ENCODE results near the gene CHRM5.
"Not testable (repeated sequence)": the region's sequence is repeated elsewhere in the genome, so short reads cannot be mapped to it uniquely, and the experiment has no call there.

CHRM5 gene

DNA sequence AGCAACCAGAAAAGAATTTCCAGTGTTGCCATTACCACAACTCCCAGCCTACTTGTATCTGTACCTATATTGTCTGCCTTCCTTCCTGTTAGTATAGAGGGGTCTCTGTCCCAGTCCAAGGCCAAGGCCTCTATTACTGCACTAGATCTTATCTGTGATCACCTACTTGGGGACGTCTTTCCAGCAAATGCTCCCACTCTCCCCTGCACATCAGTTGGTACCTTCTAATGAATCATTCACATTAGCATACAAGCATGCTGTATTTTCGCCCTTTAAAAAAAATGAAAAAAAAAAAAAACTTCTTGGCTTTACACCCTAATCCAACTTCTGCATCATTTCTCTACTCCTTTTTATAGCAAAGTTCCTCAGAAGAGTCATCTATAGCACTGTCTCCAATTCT lies 75.5 kb downstream of the CHRM5 start:
- DNase-seq, result no peak

DNA sequence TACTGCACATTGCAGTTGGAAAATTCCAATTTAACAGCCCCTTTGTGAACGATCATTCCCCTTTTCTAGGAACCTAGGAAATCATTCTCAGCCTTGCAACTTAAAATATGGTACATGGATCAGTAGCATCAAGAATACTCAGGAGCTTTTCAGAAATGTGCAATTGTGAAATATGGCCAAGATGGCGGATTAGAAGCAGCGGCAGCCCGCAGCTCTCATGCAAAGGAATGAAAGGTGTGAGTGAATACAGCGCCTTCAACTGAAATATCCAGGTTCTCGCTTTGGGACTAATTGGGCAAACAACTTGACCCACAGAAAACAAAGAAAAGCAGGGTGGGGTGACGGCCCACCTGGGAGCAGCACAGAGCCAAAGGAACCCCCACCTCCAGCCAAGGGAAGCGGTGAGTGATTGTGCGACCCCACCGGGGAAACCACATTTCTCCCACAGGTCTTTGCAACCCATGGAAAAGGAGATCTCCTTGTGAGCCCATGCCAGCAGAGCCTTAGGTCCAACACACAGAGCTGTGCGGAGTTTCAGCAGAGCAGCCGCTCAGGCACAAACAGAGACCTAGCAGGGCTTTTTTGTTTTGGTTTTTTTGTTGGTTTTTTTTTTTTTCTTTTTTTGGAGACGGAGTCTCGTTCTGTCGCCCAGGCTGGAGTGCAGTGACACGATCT lies 78.3 kb downstream of the CHRM5 start:
- no peak for DNase-seq

DNA sequence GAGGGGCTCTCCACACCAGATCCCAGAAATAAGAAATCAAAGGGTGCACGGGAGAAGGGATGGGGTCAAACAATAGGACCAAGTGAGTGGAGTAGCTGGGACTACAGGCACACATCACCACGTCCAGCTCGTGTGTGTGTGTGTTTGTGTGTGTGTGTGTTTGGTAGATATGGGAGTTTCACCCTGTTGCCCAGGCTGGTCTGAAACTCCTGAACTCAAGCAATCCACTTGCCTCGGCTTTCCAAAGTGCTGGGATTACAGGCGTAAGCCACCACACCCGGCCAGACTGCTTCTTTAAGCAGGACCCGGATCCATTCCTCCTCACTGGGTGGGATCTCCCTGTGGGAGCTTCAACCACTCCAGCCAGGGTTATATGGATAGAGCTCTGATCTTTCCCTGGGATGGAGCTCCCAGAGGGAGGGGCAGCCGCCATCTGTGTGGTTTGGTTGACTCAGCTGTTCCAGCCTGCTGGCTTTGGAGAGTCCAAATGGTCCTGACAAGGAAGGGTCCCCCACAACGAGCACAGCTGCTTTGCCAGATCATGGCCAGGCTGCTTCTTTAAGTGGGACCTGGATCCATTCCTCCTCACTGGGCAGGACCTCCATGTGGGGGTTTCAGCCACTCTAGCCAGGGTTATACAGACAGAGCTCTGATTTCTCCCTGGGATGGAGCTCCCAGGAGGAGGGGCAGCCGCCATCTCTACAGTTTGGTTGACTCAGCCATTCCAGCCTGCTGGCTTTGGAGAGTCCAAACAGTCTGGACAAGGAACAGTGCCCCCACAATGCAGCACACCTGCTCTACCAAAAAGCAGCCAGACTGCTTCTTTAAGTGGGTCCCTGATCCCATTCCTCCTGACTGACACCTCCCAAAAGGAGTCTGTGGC lies 79.8 kb downstream of the CHRM5 start:
- DNase-seq, result no peak

DNA sequence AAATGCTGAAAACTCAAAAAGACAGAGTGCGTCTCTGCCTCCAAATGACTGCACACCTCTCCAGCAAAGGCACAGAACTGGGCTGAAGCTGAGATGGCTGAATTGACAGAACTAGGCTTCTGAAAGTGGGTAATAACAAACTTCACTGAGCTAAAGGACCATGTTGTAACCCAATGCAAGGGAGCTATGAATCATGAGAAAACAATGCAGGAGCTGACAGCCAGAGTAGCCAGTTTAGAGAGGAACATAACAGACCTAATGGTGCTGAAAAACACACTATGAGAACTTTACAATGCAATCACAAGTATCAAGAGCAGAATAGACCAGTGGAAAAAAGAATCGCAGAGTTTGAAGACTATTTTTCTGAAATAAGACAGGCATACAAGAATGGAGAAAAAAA lies 80.8 kb downstream of the CHRM5 start:
- no peak for DNase-seq

DNA sequence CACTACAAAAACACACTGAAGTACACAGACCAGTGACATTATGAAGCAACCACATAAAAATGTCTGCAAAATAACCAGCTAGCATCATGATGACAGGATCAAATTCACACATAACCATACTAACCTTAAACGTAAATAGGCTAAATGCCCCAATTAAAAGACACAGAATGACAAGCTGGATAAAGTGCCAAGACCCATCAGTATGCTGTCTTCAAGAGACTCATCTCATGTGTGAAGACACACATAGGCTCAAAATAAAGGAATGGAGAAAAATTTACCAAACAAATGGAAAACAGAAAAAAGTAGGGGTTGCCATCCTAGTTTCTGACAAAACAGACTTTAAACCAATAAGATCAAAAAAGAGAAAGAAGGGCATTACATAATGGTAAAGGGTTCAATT lies 82.1 kb downstream of the CHRM5 start:
- not testable (repeated sequence) for DNase-seq

DNA sequence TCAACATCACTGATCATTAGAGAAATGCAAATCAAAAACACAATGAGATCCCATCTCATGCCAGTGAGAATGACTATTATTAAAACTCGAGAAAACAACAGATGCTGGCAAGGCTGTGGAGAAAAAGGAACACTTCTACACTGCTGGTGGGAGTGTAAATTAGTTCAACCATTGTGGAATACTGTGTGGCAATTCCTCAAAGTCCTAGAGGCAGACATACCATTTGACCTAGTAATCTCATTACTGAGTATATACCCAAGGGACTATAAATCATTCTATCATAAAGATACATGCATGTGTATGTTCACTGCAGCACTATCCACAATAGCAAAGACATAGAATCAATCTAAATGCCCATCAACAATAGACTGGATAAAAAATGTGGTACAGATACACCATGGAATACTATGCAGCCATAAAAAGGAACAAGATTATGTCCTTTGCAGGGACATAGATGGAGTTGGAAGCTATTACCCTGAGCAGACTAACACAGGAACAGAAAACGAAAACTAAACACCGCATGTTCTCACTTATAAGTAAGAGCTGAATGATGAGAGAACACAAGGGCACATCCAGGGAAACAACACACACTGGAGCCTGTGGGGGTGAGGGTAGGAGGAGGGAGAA lies 85.9 kb downstream of the CHRM5 start:
- DNase-seq, result no peak

DNA sequence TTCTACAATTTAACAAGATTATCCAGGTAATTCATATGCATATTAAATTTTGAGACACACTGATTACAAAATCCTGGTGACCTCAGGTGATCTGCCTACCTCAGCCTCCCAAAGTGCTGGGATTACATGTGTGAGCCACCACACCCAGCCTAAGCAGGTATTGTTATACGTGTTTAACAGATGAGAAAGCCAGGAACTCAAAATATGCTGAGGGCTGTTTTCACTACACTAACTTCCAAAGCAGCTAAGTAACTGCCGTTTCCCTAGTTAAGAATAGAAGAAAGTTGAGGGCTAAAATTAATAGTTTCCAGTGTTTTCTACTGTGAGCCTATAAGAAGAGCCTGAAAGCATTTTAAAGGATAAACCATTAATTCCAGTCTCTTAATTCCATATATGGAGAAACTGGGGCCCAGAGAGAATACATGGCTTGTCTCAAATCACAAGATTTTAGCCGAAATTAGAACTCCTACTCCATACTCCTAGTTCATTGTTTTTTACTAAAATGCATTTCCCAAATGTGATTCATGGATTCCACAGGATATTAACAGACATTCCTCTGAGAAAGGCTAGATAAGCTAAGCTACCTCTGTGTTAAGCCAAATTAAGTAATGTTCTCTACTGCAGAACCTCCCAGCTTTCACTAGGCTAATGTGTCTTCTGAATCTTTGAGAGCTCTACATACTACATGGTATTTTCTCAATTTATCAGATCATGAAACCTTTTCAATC lies 87.7 kb downstream of the CHRM5 start:
- DNase-seq, result no peak

DNA sequence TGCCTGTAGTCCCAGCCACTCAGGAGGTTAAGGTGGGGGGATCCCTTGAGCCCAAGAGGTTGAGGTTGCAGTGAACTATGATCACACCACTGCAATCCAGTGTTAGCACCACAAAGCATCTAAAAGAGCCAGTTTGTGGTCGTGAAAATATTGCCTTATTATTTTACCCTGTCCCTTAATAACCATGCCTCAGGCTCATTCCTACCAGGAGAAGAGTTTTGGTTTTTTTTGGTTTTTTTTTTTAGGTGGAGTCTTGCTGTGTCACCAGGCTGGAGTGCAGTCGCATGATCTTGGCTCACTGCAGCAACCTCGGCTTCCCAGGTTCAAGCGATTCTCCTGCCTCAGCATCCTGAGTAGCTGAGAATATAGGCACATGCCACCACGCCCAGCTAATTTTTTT lies 88.6 kb downstream of the CHRM5 start:
- no peak for DNase-seq

DNA sequence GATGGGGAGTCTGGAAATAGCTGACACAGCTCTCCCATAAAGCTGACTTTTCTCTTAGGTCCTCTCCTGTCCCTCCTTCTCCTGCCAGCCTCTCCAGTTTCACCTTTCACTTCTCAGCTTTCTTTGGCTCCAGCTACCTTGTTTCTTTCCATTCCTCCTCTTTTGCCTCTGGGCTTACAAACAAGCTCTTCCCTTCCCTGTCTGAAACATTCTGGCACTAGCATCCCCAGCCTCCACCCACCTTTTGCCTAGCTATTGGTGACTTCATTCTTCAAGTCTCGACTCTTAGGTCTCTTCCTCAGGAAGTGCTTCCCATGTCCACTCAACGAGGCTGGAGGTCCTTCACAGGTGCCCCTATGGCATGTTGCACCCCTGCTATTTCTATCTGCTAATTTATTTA lies 91.2 kb downstream of the CHRM5 start:
- DNase-seq, result no peak

DNA sequence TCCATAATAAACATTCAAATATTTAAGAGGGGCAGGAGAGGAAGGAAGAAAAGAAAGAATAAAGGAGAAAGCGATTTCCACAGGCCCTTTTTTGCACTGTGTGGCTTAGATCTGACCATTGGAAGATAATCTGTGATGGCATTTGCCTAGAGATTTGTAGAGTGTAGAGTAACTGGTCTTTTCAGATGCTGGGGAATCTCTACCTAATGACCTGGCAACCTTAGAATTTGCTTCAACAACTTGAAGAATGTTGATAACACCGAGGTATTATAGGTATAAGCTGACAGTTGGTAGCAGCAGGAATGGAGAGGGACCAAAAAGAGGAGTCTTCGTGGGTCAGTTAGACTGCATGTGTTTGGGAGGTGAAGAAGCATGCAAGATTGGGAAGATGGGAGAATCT lies 91.6 kb downstream of the CHRM5 start:
- DNase-seq, result no peak

DNA sequence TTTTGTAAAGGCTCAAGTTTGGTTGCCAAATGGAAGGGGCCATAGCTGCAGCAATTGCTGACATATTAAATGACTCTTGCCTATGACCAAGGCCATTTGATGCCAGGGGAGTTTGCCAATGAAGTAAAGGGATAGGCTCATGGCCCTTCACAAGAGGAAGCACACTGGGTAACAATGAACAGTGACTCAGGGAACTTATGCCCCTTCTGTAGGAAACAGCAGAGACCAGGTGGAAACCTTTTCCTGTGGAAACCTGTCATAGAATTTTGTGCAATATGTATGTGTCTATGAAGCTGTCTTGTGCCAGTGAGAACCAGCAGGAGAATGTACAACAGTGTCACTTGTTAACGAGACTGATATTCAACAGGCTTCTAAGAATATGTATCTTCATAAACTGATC lies 96.1 kb downstream of the CHRM5 start:
- DNase-seq, result no peak

DNA sequence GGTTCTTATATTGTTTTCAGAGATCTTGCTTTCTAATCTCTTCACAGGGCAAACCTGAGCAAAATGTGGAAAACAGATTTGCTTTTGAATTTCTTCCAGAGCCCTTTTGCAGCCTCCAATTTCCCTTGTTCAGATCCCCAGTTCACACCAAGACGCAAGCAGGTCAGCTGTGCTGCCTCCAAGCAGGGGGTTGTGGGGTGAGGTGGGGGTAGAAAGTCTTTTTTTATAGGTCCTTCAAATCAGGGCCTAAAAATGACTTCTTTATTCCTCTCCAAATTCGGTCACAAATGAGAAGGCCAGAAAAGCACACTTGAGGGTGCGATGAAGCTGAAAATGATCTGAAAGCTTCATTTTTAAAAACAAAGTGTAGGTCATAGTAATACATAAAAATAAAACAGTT lies 97.0 kb downstream of the CHRM5 start:
- DNase-seq, result no peak

DNA sequence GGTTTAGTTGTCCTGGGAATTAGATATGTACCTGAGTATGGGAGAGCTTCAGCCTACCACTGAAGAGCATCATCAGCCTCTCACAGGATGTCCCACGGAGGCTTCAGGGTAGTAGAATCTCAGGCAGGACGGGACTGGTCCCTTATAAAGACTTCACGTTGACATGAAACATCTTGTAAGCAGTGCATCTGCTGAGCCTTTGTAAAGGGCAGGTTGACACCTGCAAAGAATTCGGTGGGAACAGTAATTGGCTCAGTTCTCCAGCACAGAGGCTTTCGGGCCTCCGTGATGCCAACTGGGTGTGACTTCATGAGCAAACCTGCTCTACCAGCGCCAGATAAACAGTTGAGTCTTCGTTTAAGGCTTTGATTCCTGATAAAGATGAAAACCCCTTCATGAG lies 97.6 kb downstream of the CHRM5 start:
- no peak for DNase-seq

DNA sequence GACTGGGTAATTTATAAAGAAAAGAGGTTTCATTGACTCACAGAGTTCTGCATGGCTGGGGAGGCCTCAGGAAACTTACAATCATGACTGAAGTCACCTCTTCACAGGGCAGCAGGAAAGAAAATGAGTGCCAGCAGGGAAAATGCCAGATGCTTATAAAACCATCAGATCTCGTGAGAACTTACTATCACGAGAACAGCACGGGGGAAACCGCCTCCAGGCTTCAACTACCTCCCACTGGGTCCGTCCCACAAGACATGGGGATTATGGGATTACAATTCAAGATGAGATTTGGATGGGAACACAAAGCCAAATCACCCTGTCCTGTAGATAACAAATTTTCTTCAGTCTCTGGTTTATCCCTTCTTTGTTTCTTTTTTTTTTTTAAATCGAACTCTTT lies 101.7 kb downstream of the CHRM5 start:
- DNase-seq, result no peak

DNA sequence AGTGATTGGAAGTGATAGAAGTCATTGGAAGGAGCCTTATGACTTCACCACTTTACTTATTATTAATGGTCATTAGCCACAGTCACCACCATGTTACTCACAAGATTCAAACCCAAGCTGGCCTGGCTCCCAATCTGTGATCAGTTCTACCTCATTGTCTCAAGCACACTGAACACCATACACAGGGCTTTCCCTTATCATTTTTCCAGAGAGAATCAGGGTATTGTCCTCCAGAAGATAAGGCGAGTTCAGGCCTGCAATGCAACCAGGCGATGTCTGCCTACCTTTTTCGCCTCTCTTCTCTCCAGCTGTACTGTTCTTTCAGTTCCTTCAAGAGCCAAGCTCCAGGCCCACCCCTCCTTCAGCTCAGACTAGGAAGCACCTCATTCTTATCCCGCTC lies 108.5 kb downstream of the CHRM5 start:
- no peak for DNase-seq

DNA sequence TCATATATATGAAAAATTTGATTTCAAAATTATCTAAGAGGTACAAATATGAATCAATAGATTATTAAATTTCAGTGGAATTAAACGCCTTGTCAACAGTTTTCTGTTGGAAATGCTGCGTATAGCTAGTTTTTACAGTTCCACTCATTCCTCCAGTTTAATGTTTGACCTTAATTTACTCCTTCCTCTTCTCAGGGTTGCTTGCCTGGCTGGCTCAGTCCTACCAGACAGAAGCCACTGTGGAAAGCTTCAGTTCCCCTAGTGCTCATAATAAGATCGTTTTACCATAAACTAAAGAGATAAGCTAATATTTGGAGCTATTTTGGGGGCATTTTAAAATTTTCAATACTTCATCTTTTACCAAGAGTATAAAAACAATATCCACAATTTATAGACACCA lies 110.6 kb downstream of the CHRM5 start:
- DNase-seq, result no peak

DNA sequence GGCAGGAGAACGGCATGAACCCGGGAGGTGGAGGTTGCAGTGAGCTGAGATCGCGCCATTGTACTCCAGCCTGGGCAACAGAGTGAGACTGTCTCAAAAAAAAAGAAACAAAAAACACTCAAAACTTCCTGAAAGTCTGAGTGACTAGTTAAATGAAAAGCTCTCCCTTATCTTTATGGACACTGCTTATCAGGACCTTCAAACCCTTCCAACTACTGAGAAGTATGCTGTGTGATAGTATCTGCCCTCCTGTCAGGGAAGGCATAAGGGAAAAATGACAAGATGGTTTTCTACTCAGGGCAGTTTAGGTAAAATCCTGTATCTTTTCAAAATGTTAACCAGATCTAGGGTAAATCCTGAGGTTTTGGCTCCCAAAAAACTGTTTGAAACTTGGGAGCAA lies 111.6 kb downstream of the CHRM5 start:
- no peak for DNase-seq

DNA sequence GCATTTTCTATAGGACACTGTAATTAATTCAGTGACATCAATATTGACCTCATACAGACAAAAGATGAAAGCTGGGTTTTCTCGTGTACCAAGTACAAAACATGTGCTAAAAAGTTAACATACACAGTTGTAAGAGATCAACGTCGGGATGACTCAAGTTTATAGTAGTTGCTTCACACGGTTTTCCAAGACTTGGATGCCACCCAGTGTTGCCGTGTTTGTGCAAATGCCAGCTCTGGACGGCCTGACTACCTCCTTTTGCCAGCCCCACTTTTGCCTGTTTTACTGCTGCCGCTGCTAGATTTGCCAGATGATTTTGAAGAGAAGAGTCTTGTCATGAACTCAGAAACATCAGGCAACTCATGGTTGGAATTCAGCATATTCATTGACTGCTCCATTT lies 115.8 kb downstream of the CHRM5 start:
- DNase-seq, result no peak

DNA sequence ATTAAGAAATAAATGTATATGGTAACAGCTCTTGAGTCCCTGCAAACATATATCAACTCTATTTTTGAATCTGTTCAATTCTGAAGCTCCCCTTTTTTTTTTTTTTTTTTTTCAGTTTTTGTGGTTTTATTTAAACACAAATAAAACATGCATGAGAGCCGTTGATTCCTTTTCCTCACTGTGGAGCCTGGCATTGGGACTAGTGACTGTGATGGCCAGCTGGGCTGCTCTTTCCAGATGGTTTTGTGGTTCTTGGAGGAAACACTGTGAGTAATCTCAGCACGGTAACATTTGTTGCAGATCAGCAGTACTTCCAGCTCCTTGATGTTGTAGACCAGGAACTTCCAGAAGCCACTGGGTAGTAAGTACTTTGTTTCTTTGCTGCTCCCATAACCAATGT lies 117.4 kb downstream of the CHRM5 start:
- no peak for DNase-seq

DNA sequence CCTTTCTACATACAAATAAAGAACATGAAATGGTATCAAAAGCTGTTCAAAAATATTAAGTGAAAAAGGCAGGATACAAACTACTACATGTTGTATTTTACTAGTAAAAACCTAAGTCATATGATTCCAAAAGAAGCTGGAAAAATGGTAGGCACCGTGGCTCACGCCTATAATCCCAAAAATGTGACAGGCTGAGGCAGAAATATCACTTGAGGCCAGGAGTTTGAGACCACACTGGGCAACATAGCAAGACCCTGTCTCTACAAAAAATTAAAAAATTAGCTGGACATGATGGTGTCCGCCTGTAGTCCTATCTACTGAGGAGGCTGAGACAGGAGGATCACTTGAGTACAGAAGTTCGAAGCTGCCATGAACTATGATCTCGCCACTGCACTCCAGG lies 131.6 kb downstream of the CHRM5 start:
- no peak for DNase-seq

DNA sequence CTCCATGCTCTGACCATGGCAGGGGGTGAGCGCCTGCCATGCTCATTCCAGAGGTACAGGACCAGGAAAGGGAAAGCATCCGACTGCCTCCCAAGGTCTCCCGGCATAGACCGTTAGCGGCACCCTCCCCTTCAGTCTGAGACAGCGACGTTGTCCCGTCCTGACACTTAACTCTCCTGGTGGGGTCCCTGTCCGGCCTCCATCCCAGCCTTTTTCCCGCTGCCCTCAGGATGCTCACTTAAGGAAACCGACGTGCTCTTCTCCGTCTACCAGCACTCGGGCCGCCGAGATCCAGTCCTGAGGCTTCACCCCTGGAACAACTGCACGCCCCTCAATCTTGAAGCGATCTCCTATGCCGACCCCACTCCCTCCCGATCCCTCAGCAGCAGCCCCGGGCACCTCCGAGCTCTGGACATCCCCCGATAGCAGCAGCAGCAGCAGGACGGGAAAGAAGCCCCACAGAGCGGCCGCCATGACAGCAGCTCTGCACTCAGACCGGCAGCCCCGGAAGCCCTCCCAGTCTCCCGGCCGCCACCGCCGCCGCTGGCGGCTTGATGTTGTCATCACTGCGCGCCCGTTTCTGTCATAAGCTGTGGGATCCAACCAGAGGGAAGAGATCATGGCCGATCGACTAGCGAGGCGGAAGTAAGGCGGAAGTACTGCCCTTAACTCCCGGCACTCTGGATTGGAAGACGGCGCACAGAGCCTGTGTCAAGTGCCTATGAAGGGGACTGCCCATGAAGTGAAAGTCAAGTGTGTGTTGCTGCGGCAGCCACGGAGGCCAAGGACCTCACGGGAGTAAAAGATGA lies 133.3 kb downstream of the CHRM5 start, which contains the start of the genes EMC7 and PGBD4:
Gene EMC7 (minus strand): TSS at position 497 of the 809 bp plus-strand sequence. CDS start 23 bp downstream, at position 474.
Gene PGBD4 (plus strand): TSS at position 718 of the 809 bp plus-strand sequence. CDS start 449 bp downstream, outside the sequence.
- DNase-seq, result peak; percentile 92
